Activated T-cell treated with anti-CD3 and anti-CD28 coated beads, Interleukin-2, amount 50 U/mL, for 1 hour (primary cell): ENCODE data around the gene CALML5.

ENCODE experiments used
- DNase-seq: peaks from one replicate; pipeline ENCODE4 v3.0.0-alpha.2; 2020

The CALML5 gene

DNA sequence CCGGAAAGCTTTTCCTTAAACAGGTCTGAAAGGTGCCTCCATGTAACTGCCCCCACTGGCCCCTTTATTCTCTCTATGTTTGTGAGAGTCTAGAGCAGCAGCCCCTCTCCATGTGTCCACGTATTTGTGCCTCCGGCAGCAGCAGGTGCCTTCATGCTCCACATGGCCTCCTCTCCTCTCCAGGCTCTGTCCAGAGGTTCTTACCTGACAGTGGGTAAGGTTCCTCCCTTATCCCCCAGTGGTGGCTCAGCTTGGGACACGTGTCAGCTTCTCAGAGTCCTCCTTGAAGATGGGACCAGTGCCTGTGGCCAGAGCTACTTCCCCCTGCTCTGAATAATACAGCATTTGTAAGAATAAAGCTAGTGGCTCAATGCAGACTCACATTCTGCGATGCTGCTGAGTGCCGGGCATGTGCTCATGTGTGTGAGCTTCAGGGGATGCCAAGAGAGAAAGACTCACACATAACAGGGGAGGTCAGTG is 33.3 kb upstream of the CALML5 start:
- DNase-seq, result no peak

GRCh38 chr10:5532307-5532605 is 32.9 kb upstream of the CALML5 start:
- DNase-seq, result no peak

DNA sequence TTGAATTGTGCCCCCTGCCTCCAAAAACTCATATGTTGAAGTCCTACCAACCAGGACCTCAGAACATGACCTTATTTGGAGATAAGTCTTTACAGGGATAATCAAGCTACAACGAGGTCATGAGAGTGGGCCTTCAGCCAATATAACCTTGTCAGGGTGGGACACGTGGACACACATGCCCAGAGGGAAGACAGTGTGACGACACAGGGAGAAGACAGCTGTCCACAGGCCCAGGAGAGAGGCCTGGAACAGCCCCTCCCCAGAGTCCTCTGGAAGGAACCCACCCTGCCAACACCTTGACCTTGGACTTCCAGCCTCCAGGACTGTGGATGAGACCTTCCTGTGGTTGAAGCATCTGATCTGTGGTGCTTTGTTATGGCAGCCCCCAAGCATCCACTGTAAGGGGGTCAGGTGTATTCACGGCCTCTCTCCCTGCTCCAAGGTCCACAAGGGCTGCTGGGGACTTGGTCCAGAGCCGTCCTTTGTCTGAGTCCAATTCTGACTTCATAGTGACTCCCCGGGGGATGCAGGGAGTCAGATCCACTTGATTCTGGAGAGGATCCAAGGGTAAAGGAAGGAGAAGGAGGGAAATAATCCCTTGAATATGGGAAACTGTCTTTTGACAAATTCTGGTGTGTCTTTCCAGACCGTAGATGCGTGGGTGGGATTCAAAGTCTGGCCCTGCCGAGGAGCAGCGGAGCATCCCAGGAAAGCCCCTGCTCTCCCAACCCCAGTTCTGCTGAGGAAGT is 32.4 kb upstream of the CALML5 start:
- no peak for DNase-seq

GRCh38 chr10:5530846-5531557 is 31.6 kb upstream of the CALML5 start:
- no peak for DNase-seq

DNA sequence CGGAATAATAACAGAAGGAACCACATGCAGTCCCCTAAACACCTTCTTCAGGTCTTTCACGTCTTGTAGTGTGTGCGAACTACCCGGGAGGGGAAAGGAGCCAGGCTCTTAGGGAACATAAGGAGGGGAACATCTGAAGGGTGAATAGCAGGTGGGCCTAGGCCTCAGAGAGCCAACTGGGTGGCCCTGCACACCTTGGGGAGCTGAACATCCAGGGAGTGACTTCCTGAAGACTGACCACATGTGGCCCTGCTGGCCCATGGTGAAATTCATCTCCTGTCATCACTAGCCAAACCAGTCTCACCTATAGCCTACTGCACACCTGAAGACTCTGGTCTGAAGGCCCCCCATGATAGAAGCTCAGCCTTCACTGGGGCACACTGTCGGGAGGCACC is 31.0 kb upstream of the CALML5 start:
- no peak for DNase-seq

- no peak for DNase-seq
These were observed 30.5 kb upstream of the CALML5 start for GRCh38 chr10:5529702-5530411.

DNA sequence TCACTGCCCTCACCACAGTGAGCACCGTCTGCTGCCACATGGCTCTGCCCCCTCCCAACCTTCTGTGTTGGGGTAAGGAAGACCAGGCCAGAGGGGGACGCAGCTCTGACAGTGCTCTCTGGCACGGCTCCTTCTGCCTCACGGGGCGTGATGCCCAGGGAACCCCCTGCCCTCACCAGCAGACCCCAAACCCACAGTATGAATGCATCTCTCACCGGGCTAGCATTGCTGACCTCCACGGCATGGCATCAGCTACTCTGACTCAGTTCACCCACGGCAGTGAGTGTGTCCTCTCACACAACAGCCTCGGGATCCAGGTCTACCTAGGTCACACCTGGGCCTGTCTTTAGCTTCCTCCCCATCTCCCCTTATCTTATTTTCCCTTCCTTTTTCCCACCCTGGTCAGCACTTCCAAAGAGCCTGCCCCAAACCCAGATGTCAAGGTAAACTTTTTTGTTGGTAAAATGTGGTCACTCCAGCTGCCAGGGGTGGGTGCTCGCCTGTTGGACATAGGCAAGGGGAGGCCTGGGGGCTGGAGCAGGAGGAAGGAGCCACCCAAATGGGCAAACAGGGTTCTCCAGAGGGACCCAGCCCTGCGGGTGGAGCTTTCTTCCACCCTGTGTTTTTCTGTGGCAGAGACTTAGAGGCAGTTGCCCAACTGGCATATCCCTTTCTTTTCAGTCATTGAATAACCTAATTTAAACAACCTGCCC is 29.8 kb upstream of the CALML5 start:
- no peak for DNase-seq

- no peak for DNase-seq
These were observed 28.2 kb upstream of the CALML5 start for GRCh38 chr10:5527332-5528200.

DNA sequence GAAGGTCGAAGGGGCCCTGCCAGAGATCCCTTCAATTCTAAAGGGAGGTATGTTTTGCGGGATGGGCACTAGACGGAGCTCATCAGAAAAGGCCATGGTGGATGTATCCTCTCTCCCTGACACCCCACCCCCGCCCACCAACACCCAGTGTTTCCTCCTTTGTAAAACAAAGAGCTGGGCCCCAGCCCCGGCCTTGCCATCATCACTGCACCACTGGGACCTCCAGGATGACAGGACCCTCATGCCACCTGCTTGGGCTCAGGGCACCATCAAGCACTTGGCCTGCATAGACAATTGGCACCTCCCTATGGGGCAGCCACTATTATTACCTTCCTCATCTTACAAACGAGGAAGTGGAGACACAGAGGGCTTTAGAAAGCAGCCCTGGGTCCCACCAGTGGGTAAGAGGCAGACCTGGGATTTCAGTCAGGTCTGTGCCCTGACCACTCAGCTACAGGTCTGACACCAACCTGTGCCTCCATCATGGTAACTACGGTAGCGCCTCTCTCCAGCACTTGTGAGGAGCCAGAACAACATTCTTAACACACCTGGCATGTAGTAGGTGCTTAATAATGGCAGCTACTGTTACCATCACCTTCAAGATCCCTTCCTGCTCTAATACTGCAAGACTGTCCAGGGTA is 27.4 kb upstream of the CALML5 start:
- no peak for DNase-seq

GRCh38 chr10:5525561-5526341 is 26.4 kb upstream of the CALML5 start:
- DNase-seq, result no peak

DNA sequence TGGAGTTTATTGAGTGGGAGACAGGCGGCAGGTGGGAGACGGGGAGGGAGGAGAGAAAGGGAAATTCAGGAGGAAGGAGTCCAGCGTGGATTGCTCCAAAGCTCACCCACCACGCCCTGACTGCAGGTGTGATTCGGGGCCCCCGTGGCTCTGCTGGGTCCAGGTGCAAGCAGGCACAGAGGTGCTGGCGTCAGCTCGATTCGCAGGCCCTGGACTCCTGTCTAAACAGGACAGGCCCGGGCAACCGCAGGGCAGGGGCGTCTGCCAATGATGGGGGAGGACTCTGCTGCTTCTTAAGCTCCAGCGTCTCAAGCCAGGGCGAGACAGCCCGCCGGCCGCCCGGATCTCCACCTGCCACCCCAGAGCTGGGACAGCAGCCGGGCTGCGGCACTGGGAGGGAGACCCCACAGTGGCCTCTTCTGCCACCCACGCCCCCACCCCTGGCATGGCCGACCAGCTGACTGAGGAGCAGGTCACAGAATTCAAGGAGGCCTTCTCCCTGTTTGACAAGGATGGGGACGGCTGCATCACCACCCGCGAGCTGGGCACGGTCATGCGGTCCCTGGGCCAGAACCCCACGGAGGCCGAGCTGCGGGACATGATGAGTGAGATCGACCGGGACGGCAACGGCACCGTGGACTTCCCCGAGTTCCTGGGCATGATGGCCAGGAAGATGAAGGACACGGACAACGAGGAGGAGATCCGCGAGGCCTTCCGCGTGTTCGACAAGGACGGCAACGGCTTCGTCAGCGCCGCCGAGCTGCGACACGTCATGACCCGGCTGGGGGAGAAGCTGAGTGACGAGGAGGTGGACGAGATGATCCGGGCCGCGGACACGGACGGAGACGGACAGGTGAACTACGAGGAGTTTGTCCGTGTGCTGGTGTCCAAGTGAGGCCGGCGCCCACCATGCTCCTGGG is 25.5 kb upstream of the CALML5 start, which contains the start of gene CALML3:
Gene CALML3, plus strand, starts transcription at position 321 of the 920 bp plus-strand sequence. Its CDS starts 125 bp downstream, at position 446.
- DNase-seq, result no peak

DNA sequence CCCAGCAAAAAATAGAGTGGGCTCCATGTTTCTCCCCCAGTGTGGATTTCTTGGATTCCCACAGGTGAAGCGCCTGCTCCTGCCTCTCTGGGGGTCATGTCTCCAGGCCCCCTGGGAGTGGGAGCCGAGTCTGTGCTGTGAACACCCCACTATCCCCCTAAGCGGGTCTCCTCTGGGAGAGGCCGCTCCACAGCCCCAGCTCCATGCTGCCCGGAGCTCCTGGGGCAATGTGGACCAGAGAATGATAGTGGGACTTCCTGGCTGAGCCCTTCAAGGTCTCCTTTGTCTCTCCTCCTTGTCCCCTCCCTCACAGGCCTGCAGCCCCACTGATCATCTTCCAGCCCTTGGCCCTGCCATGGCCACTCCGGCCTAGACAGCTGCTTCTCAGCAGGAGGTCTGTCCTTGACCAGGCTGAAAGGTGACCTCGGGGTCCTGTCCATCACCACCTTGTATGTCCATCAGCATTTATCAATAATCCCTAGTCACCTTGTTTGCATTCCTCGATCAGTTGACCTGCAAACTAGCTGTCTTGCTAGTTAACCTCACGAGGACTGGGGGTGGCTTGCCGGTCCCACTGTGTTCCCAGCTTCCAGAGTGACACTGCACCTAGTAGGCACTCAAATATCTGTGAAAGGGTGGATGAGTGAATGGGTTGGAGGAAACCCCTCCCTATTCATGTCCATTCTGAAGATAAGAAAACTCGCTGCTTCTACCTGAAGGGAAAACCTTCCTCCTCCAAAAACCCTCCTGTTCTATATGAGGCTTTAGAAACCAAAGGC is 24.6 kb upstream of the CALML5 start:
- DNase-seq, result no peak

DNA sequence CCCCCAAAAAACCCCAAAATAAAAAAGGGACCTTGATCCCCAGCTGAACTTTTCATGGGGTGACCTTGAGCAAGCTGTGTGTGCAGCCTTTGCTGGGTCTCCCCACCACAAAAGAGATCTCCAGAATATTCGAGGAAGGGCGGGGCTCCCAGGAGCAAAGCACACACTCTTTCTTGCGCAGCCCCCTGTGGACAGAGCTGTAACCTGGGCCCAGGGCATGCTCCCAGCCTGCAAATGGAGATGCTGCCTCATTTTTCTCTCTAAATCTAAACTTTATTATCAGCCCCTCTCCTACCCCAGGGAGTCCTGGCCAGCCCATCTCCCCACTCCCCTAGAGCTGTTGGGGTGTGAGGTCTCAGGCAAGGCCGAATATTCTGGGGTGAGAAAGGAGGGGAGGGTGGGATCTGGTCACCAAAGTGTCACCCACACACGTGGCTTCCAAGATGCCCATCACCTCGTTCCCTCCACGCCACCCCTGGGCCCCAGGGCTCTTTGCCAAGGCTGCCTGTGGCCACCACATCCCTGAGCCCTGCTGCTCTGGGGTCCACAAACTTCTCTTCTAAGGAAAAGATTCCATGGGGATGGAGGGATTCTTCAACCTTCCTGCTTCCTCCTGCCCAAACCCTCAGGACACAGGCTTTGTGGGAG is 23.7 kb upstream of the CALML5 start:
- DNase-seq, result no peak

DNA sequence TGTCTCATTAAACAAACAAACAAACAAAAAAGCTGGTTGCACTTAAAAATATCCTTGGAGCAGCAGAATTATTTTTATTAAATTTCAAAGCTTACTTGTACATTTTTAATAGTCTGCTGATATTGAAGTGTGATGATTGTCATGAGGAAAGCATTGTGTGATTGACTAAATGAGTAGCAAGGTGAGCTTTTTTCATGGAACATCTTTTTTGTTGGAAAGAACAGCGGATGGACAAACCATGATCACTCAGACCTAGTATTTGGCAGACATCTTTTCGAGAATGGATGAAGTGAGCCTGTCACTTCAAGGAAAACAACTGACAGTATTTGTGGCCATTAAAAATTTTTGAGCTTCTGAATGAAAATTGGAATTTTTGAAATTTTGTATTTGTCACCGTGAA is 19.7 kb upstream of the CALML5 start:
- DNase-seq, result no peak

- no peak for DNase-seq
These were observed 18.8 kb upstream of the CALML5 start for GRCh38 chr10:5518143-5518542.

DNA sequence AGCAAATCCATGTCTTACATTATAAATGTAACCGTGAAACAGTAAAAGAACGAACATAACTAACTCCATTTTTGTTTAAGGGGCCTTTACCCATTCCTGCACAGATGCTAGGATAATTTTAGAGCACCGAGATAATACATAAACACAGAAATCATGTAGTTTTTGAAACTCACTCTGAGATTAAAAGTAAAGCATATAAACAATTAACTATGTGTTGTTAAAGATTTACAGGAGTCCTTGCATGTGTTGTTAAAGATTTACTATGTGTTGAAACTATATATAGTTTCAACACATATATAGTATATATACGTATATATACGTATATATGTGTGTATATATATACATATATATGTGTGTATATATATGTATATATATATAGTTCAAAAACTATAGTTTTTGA is 18.2 kb upstream of the CALML5 start:
- DNase-seq, result no peak

- no peak for DNase-seq
These were observed 16.8 kb upstream of the CALML5 start for GRCh38 chr10:5515948-5516761.
